Measurements from ENCODE around the gene POLA2. TPM values are rescaled to one million over a fixed set of nuclear protein-coding genes. Genes with fewer than 3 reads are reported as not detected.

POLA2 gene
- total RNA-seq, 2 experiments from 2014 or later: 55.2 to 63.8 TPM

GRCh38 chr11:65314501-65315203 is 52.9 kb downstream of the POLA2 start, which contains the start of gene CDC42EP2:
CDC42EP2 (plus strand) TSS chr11:65314866; CDS start chr11:65320899, 6,033 bp downstream.
- POLR2A ChIA-PET: interaction anchor here (0.6 to 1.6 kb wide), 12 partner anchors 14 to 288 kb away, joined by 3 to 6 read pairs (median 4); partner anchors contain the start of gene MALAT1
- Mint-ChIP-seq H3K4me1 (ENCODE audit: low read depth) (peaks cover 4% of the 10 kb centered on the region), H3K27ac (no peak within 1 kb of the TSS), H3K27me3 (peaks cover 9% of the 10 kb centered on the region), H3K36me3 (ENCODE audit: low read depth) (no peaks in the 10 kb centered on the region), H3K9me3 (no peaks in the 10 kb centered on the region), H3K4me3 (peak within 1 kb of the TSS; percentile 74)
- DNase-seq (peak; percentile 73), ATAC-seq (peak; percentile 91)
- intact Hi-C loops (cut with micrococcal nuclease): loop anchor here (5.0 to 10.0 kb wide), 2 partner anchors 37 to 90 kb away; no protein-coding TSS in a partner anchor
- CTCF ChIA-PET: interaction anchor here (0.6 to 13.6 kb wide), 51 partner anchors 8 to 466 kb away, joined by 3 to 265 read pairs (median 5); partner anchors contain the start of genes CAPN1, DPF2, POLA2 and SCYL1
- no peak for TF ChIP-seq CTCF (IDR thresholded peaks at IDR 0.05)

- Mint-ChIP-seq H3K27me3 (peaks cover 9% of the 10 kb centered on the region), H3K27ac (no peak overlapping the region), H3K9me3 (no peaks in the 10 kb centered on the region), H3K4me3 (peak overlapping the region; percentile 74), H3K36me3 (ENCODE audit: low read depth) (no peaks in the 10 kb centered on the region), H3K4me1 (ENCODE audit: low read depth) (peaks cover 4% of the 10 kb centered on the region)
- peak; percentile 71 for ATAC-seq
- POLR2A ChIA-PET: interaction anchor here (0.6 to 1.6 kb wide), 12 partner anchors 14 to 288 kb away, joined by 3 to 6 read pairs (median 4); partner anchors contain the start of genes MALAT1 and POLA2
- CTCF ChIA-PET: interaction anchor here (0.6 to 13.6 kb wide), 53 partner anchors 8 to 467 kb away, joined by 3 to 265 read pairs (median 5); partner anchors contain the start of genes CAPN1, DPF2, POLA2 and SCYL1
- peak; percentile 86 for DNase-seq
- peak; percentile 99 for TF ChIP-seq CTCF (IDR thresholded peaks at IDR 0.05)
- intact Hi-C loops (cut with micrococcal nuclease): loop anchor here (5.0 to 10.0 kb wide), 2 partner anchors 38 to 91 kb away; no protein-coding TSS in a partner anchor
Observed at GRCh38 chr11:65315204-65315865, 53.6 kb downstream of the POLA2 start.

- H3K27ac Mint-ChIP-seq: no peak overlapping the region
- peak overlapping the region; percentile 74 for H3K4me3 Mint-ChIP-seq
- intact Hi-C loops (cut with micrococcal nuclease): loop anchor here (5.0 to 10.0 kb wide), 2 partner anchors 39 to 91 kb away; no protein-coding TSS in a partner anchor
- DNase-seq: no peak
- H3K27me3 Mint-ChIP-seq: peaks cover 9% of the 10 kb centered on the region
- ATAC-seq: no peak
- ChIA-PET CTCF (interaction anchor here (0.6 to 13.6 kb wide), 41 partner anchors 7 to 467 kb away, joined by 3 to 265 read pairs (median 6); partner anchors contain the start of genes CAPN1, DPF2, POLA2 and SIPA1), POLR2A (interaction anchor here (0.8 to 1.6 kb wide), 8 partner anchors 13 to 184 kb away, joined by 4 to 7 read pairs (median 4); partner anchors contain the start of gene POLA2)
- TF ChIP-seq CTCF (IDR thresholded peaks at IDR 0.05): peak; percentile 52
- peaks cover 4% of the 10 kb centered on the region for H3K4me1 Mint-ChIP-seq (ENCODE audit: low read depth)
- H3K9me3 Mint-ChIP-seq: no peaks in the 10 kb centered on the region
- H3K36me3 Mint-ChIP-seq (ENCODE audit: low read depth): no peaks in the 10 kb centered on the region
Observed at GRCh38 chr11:65315866-65316226, 54.1 kb downstream of the POLA2 start.

- Mint-ChIP-seq H3K4me3 (no peak overlapping the region), H3K27ac (no peak overlapping the region), H3K27me3 (peaks cover 9% of the 10 kb centered on the region), H3K4me1 (ENCODE audit: low read depth) (peaks cover 4% of the 10 kb centered on the region), H3K9me3 (no peaks in the 10 kb centered on the region), H3K36me3 (ENCODE audit: low read depth) (no peaks in the 10 kb centered on the region)
- ChIA-PET POLR2A (interaction anchor here (1.0 to 1.5 kb wide), 5 partner anchors 13 to 184 kb away, joined by 3 to 7 read pairs (median 4); partner anchors contain the start of gene POLA2), CTCF (interaction anchor here (0.6 to 13.6 kb wide), 30 partner anchors 9 to 205 kb away, joined by 3 to 265 read pairs (median 7); partner anchors contain the start of genes DPF2, POLA2, SPDYC and TM7SF2)
- DNase-seq: no peak
- ATAC-seq: no peak
- intact Hi-C loops (cut with micrococcal nuclease): loop anchor here (5.0 to 10.0 kb wide), 2 partner anchors 39 to 92 kb away; no protein-coding TSS in a partner anchor
- no peak for TF ChIP-seq CTCF (IDR thresholded peaks at IDR 0.05)
Observed at GRCh38 chr11:65316227-65317024, 54.7 kb downstream of the POLA2 start.
